MV-4-11 (cell line): ENCODE measurements around the gene ITPKB.
"Not testable (repeated sequence)": the region's sequence is repeated elsewhere in the genome, so short reads cannot be mapped to it uniquely, and the experiment has no call there.

ENCODE experiments used
- DNase-seq: peaks from one replicate; lab custom pipeline; 2025; lab: John Stamatoyannopoulos, UW

The ITPKB gene

DNA sequence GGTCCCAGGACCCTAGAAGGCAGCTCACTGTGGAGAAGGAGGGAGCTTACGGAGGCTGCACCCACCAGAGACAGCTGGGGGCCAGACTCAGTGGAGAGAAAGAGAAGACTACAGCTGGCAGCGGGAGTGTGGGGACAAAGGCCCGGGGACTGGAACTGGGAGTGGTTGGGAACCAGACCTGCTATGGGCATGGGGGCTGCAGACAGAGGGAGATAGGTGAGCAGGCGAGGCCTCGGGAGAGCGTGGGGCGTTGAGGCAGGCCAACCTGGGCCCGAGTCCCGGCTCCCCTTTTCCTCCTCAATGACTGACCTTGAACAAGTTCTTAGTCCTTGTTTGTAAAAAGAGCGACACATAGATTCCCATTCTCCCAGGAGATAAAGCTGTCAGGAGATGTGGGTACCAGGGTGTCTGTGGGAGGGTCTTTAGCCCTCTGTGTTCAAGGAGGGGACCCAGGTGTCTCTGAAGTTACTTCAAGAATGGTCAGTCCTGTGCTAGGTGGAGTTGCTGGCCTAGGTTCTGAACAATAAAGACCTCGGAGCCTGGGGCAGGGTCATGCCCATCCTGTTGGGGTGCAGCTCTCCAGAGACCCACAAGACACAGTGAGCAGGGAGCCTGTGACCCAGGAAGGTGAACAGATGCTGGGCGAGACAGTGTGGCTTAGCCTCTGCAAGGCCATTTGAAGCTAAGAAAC is 87.9 kb downstream of the ITPKB start:
- DNase-seq, result no peak

DNA sequence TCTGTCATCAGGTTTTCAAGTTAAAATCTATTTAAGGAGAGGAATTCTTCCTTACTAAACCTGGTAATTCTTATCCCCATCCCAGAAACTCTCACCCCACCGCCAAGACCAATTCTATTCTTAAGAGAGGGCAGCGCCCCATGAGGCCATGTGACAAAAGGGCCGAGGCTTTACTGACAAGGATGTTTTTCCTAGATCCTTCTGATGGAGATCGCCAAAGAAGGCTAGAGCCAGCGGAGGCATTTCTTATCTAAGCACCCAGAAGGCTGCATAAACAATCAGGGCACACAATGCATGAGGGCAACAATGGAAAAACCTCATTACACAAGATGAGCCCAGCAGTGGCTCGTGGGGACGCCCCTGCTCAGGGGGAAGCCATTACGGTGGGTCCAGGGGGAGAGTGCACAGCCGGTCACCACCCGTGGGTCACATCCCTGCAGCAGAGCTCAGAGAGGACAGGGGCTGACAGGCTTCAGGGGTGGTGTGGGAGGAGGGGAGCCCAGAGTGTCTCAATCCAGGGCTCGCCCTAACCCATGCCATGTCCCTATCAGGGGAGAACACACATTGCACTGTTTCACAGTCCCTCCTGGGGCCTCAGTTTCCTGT is 88.7 kb downstream of the ITPKB start:
- no peak for DNase-seq

DNA sequence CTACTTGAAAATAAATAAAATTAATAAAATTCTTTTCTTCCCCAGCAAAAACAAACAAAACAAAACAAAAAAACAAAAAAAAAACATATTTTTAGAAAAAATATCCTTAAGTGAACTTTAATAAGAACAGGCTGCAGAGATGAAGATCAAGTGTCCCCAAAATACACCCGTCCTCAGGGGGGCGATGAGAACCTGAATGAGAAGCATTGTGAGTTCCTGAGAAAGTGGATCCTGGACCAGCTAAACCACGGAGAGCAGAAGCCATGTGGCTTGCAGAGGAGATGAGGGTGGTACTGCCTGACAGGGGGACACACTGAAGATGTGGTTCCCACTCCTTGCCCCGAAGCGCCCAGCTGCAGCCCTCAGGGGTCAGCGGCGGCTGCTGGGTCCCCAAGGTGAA is 89.3 kb downstream of the ITPKB start:
- DNase-seq, result peak; percentile 11

- no peak for DNase-seq
Measured at GRCh38 chr1:226649244-226649643, 89.8 kb downstream of the ITPKB start.

DNA sequence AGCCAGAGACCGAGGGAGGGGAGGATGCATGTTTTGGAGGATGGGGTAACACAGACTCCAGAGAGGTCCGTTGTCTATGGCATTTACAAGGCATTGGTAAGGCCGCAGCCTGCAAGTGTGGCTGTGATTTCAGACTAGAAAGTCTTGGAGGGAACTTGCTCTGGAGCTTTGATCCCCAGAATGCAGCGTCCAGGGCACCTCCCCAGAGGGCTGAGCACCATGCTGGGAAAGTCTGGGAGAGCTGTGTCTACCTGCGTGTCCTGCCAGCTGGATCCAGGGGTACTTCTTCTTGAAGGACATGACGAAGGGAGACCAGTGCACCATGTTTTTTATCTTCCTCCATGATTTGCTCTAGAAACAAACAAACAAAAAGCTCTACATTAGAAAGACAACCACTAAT is 90.7 kb downstream of the ITPKB start:
- DNase-seq, result no peak

- DNase-seq, result no peak
Measured at GRCh38 chr1:226647719-226648118, 91.4 kb downstream of the ITPKB start.

DNA sequence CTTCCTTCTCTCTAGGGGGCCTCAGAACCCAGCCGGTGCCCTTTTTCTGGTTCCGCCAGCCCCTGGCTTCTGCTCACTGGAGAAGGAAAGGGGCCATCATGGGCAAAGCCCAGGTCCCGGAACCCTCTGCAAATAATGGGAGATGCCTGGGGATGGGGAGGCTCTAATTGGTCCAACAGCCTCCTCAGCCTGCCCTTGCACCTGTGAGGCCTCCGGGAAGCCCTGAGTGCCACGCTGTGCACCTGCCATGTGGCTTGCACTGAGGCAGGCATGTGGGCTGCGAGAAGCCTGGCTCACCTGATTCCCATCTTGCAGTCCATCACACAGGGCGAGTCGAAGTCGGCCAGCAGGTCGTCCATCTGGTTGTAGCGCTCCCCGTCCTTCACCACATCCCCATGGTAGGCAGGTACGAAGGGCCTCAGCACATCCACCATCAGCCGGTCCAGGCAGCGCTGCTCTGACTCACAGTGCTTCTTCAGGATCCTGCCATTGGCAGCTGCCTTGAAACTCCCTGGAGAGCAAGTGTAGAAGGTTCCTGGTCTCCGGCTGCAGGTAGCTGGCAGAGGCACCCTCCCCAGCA is 92.1 kb downstream of the ITPKB start:
- DNase-seq, result no peak

- no peak for DNase-seq
Measured at GRCh38 chr1:226646026-226646869, 92.8 kb downstream of the ITPKB start.

DNA sequence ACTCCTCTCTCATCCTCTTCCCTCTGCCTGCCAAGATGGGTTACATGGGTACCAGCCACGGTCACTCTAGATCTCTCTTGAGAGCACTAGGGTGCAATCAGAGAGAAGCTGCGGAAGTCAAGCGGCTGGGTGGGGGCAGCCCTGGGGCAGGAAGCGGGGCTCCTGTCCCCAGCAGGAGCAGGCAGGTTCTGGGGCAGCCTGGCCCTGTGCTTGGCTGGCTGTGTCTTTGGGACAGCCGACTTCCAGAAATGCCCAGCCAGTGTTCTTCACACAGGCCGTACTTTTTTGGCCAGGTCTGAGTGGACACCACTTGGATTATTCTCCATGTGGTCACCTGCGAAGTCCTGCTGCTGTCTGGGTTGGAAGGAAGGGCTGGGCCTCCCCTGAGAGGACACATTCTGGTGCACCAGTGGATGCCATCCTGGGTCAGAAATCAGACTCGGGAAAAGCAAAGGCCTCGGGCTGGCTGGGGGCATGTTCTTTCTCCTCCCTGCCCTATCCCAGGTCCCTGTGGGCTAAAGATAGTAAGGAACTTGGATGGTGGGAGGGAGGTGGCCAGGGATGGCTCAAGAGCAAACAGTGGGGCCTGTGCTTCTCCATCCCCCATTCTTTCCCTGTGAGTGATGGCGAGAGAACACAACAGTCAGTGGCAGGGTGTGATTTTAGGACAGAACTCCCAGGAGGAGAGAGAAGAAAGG is 93.7 kb downstream of the ITPKB start:
- no peak for DNase-seq

- DNase-seq, result no peak
Measured at GRCh38 chr1:226644541-226645176, 94.4 kb downstream of the ITPKB start.

DNA sequence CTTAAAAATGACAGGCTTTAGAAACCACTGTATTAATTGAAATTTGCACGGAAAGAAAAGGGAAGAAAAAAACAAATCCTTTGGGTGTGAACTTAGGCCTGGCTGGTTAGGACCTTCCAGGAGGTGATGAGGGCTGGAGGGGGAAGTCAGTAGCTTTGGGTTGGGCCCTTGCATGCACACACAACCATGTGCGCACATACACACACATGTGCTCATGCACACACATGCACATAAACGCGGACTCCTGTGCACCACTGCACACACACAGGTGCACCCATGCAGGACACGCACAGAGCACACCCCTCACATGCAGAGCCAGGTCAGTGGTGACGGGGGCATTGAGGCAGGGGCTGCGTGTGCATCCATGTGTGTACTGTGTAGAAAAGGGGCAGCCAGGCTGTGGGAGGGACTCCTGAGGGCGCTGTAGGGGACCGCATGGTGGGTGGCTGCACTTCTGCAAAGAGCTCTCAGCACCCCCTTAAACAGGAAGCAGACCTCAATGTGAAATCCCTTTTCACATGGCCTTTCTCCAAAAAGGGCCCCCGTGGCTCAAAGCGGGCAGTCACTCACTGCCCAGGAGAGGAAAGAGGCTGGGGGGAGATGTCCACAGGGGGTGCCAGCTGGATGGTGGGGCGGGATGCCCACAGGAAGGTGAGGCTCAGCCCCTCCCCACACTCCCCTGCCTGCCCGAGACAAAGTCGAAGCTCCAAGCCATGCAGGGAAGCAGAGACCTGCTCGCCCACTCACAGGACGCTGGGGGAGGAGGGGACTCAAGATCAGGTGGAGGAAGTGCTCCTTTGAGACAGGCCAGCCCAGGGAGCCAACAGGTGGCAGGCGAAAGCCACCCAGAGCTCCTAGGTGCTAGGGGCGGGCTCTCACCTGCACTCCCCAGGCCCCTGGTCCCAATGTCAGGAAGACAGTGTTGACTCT is 95.2 kb downstream of the ITPKB start:
- peak; percentile 53 for DNase-seq

- peak; percentile 84 for DNase-seq
Measured at GRCh38 chr1:226643177-226643576, 95.9 kb downstream of the ITPKB start.

- DNase-seq, result no peak
Measured at GRCh38 chr1:226642421-226642820, 96.7 kb downstream of the ITPKB start.

DNA sequence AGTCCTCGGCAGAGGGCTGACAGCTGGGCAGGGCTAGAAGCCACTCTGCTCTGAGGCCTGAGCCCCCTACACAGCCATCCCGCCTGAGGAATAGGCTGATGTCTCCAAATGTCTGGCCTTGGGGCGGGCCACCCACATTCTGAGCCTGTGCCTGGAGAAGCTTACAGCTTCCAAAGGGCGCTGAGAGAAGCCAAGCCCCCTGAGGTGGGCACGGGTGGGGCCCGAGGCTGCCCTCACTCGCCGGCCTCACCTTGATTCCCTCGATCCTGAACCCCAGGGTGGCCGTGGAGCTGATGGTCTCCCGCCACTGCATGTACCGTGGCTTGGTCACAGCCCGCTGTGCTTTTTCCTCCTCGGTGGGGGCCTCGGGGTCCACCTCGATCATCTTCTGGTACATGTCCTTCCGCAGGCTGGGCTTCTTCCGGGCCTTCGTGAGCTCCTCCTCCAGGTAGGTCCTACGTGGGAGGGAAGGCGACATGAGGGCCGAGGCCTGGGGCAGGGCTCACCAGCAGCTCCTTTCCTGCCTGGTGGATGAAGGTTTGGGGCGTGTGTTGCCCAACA is 97.3 kb downstream of the ITPKB start:
- no peak for DNase-seq

GRCh38 chr1:226640321-226641136 is 98.6 kb downstream of the ITPKB start:
- DNase-seq, result no peak

GRCh38 chr1:226639631-226640061 is 99.4 kb downstream of the ITPKB start:
- no peak for DNase-seq

- DNase-seq, result not testable (repeated sequence)
Measured at GRCh38 chr1:226639206-226639605, 99.9 kb downstream of the ITPKB start.

DNA sequence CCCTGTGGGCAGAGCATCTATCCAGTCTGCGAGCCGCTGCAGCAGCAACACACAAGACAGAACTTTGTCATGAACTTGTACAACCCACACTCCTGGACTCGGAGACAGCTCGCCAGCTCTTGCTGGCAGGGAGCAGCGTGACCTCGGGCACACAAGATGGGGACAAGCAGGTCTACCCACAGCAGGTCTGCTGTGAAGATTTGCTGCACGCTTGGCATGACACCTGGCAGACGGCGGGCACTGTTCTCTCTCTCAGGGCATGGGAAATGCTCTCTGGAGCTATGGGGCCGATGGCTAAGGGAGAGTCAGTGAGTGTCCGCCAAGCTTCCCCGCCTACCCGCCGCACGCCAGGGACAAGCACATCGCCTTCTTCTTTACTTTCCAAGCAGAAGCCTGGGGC is 100.5 kb downstream of the ITPKB start:
- no peak for DNase-seq

GRCh38 chr1:226638001-226638601 is 101.0 kb downstream of the ITPKB start:
- DNase-seq, result no peak
